GM12878 (cell line): ENCODE data around the gene SPINK8. TPM values are rescaled to one million over a fixed set of nuclear protein-coding genes. Genes with fewer than 3 reads are reported as not detected.

Experiments used
- ATAC-seq: fragments of 200-7000 bp; cut with Tn5 transposase; 3 replicates; pipeline ENCODE4 v1.9.1; 2020; ENCODE audit warnings: mild to moderate bottlenecking, moderate library complexity
- BruUV-seq: library from RNA; stranded (reverse); fragments of 400-500 nt; replicated peaks from 2 replicates; lab custom pipeline; 2021; lab: Mats Ljungman, UMichigan
- CTCF ChIA-PET: fragments of 300-600 bp; sonication (Branson Sonifier 250); formaldehyde crosslinking; extraction: SDS; loops from one replicate; lab custom pipeline; 2021; ENCODE audit warnings: inconsistent platforms; lab: Yijun Ruan, JAX
- POLR2A ChIA-PET: fragments of 350-600 bp; formaldehyde crosslinking; extraction: SDS; loops from one replicate; lab custom pipeline; 2021; ENCODE audit warnings: inconsistent platforms; lab: Charles Lee
- RAD21 ChIA-PET: fragments of 300-600 bp; sonication (Branson Sonifier 250); formaldehyde crosslinking; loops from one replicate; lab custom pipeline; 2023; ENCODE audit warnings: antibody characterized with exemption; ENCODE audit not compliant: unreplicated experiment; lab: Charles Lee
- SMC1A ChIA-PET: fragments of 300-600 bp; sonication (Branson Sonifier 250); formaldehyde crosslinking; loops from one replicate; lab custom pipeline; 2023; ENCODE audit not compliant: unreplicated experiment, uncharacterized antibody; lab: Charles Lee
- DNase-seq: peaks from one replicate; pipeline ENCODE4 v3.0.0-alpha.2; 2011; ENCODE audit warnings: low read depth, low spot score
- FAIRE-seq: peaks from 3 replicates; lab custom pipeline; 2011; peaks lifted over from hg19 to GRCh38; lab: Jason Lieb, UNC
- H2AFZ ChIP-seq: 2 replicates; pipeline ENCODE4 v1.6.0; 2011; ENCODE audit warnings: low read depth, low read length, control low read depth; ENCODE audit not compliant: control insufficient read depth
- H3K27ac ChIP-seq: 2 replicates; pipeline ENCODE4 v1.5.1; 2011; ENCODE audit warnings: control low read depth; ENCODE audit not compliant: control insufficient read depth, insufficient read depth
- H3K27me3 ChIP-seq, 2 experiments: replicated peaks in 1 of 2; 2 replicates each; pipeline versions ENCODE4 v1.6.0 to v1.6.1; 2011; ENCODE audit warnings: low read length in 1 of 2; ENCODE audit not compliant: control insufficient read depth in 2 of 2, insufficient read depth in 2 of 2
- H3K36me3 ChIP-seq, 2 experiments: 2 replicates each; pipeline ENCODE4 v1.5.1; 2011; ENCODE audit warnings: low read length in 1 of 2; ENCODE audit not compliant: control insufficient read depth in 2 of 2, insufficient read depth in 2 of 2
- H3K4me1 ChIP-seq: 2 replicates; pipeline ENCODE4 v1.6.1; 2011; ENCODE audit warnings: mild to moderate bottlenecking, low read length, moderate library complexity, mixed read lengths; ENCODE audit not compliant: control insufficient read depth, insufficient read depth
- H3K4me2 ChIP-seq: 2 replicates; pipeline ENCODE4 v1.6.0; 2011; ENCODE audit warnings: control low read depth; ENCODE audit not compliant: control insufficient read depth, insufficient read depth
- H3K4me3 ChIP-seq: fragments of 200-600 bp; sonication (generic); 2 replicates; pipeline ENCODE4 v1.5.1; 2016
- H3K79me2 ChIP-seq: 2 replicates; pipeline ENCODE4 v1.6.0; 2011; ENCODE audit warnings: low read length; ENCODE audit not compliant: control insufficient read depth, insufficient read depth
- H3K9ac ChIP-seq: 2 replicates; pipeline ENCODE4 v1.8.0; 2011; ENCODE audit warnings: low read length, control low read depth, mixed read lengths; ENCODE audit not compliant: control insufficient read depth, insufficient read depth
- H3K9me3 ChIP-seq: replicated peaks from 3 replicates; pipeline ENCODE4 v1.5.1; 2011; ENCODE audit warnings: mild to moderate bottlenecking, low read length; ENCODE audit not compliant: control insufficient read depth, insufficient read depth
- H4K20me1 ChIP-seq: 2 replicates; pipeline ENCODE4 v1.6.0; 2011; ENCODE audit not compliant: control insufficient read depth, insufficient read depth
- in situ Hi-C: fragments of 300-500 bp; cut with MboI; formaldehyde crosslinking; loops from 9 replicates; pipeline ENCODE4 v1.14.3; 2018; ENCODE audit warnings: mixed read lengths
- intact Hi-C: fragments of 100-400 bp; cut with micrococcal nuclease; formaldehyde crosslinking; loops from one replicate; pipeline ENCODE4 v1.14.2; 2022; ENCODE audit not compliant: unreplicated experiment
- polyA plus RNA-seq, 11 experiments: library from polyadenylated mRNA; depleted of rRNA in 4 of 11; unstranded in 6 of 11; stranded (reverse) in 5 of 11; fragments of >200 nt; fragmentation: Nextera tagmentation in 4 of 11; fragmentation: Illumina TruSeq in 1 of 11; extraction: Ambion mirVana in 4 of 11; extraction: Trizol in 1 of 11; gene quantifications; 1 replicate in 1 of 11; 2 replicates in 10 of 11; pipeline versions ENCODE4 v1.2.1 to v1.2.3, GENCODE V29; 2011 to 2016; ENCODE audit warnings: inconsistent platforms in 2 of 11, missing spikeins in 2 of 11, low read depth in 1 of 11
- total RNA-seq, 4 experiments: library from RNA; depleted of rRNA in 3 of 4; stranded (reverse); fragments of >200 nt in 3 of 4; fragmentation: Illumina TruSeq in 1 of 4; extraction: Trizol in 1 of 4; gene quantifications; 2 replicates each; pipeline versions ENCODE4 v1.2.1 to v1.2.3, GENCODE V29; 2013 to 2021
- TF ChIP-seq, protein P1 (sequence below): IDR thresholded peaks from 2 replicates; pipeline ENCODE4 v1.6.1; 2011; ENCODE audit warnings: borderline replicate concordance, low read depth, mild to moderate bottlenecking, moderate library complexity, mixed read lengths, low read length; ENCODE audit not compliant: insufficient read depth; ENCODE audit errors: extremely low read length
- TF ChIP-seq, protein P2 (sequence below): fragments of 450-650 bp; IDR thresholded peaks from 2 replicates; pipeline ENCODE4 v1.6.1; 2017; ENCODE audit warnings: mild to moderate bottlenecking

SPINK8 gene
- total and polyA plus RNA-seq, 10 of the 15 experiments (the other 5 are each of a cell fraction or from before 2014, with no cell fraction given): not detected

DNA sequence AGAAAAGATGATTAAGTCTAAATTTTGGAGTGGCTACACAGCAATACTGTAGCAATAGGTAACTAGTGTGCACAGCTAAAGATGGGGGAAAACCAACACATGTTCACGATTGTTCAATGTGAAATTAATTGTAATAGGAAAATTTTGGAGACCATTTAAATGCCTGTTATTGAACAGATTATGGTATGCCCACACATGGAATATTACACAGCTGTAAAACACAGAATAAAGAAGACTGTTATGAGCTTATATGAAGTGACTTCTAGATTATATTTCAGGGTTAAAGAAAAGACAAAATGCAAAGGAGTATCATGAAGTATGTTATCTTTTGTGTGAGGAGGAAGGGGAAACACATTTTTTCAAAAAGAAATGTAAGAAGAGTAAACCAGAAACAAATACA lies 43.8 kb downstream of the SPINK8 start (continued):
- TF ChIP-seq, protein P1, sequence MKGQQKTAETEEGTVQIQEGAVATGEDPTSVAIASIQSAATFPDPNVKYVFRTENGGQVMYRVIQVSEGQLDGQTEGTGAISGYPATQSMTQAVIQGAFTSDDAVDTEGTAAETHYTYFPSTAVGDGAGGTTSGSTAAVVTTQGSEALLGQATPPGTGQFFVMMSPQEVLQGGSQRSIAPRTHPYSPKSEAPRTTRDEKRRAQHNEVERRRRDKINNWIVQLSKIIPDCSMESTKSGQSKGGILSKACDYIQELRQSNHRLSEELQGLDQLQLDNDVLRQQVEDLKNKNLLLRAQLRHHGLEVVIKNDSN: no peak
- TF ChIP-seq, protein P2, sequence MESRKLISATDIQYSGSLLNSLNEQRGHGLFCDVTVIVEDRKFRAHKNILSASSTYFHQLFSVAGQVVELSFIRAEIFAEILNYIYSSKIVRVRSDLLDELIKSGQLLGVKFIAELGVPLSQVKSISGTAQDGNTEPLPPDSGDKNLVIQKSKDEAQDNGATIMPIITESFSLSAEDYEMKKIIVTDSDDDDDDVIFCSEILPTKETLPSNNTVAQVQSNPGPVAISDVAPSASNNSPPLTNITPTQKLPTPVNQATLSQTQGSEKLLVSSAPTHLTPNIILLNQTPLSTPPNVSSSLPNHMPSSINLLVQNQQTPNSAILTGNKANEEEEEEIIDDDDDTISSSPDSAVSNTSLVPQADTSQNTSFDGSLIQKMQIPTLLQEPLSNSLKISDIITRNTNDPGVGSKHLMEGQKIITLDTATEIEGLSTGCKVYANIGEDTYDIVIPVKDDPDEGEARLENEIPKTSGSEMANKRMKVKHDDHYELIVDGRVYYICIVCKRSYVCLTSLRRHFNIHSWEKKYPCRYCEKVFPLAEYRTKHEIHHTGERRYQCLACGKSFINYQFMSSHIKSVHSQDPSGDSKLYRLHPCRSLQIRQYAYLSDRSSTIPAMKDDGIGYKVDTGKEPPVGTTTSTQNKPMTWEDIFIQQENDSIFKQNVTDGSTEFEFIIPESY: no peak

DNA sequence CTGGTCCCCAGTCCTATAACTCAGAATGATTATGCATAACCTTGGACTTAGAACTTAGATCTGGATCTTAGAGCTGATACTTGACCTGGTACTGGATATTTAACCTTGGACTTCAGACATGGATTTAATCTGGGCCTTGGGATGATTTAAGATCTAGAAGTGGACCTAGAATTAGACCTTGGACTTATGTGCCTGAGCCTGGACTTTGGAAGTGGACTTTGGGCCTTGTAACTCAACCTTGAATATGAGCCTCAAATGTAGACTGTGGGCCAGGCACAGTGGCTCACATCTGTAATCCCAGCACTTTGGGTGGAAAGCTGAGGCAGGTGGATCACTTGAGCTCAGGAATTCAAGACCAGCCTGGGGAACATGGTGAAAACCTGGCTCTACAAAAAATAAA lies 46.4 kb downstream of the SPINK8 start:
- FAIRE-seq (no peak), DNase-seq (no peak), ATAC-seq (no peak)
- Histone ChIP-seq H3K36me3 (no peaks in the 10 kb centered on the region), H3K4me3 (no peak overlapping the region), H3K27me3 (no peaks in the 10 kb centered on the region), H3K9ac (no peak overlapping the region), H3K9me3 (peaks cover 8% of the 10 kb centered on the region; the same call in 2 of the 3 replicates), H4K20me1 (no peaks in the 10 kb centered on the region), H3K79me2 (no peaks in the 10 kb centered on the region), H3K27ac (no peak overlapping the region), H3K4me2 (no peak overlapping the region), H3K4me1 (no peaks in the 10 kb centered on the region), H2AFZ (no peak overlapping the region)
- in situ Hi-C loops (no loop called here), intact Hi-C loops (no loop called here)
- RAD21 ChIA-PET: no interaction called here
- SMC1A ChIA-PET: no interaction called here
- POLR2A ChIA-PET: no interaction called here
- CTCF ChIA-PET: no interaction called here
- no TSS peak for BruUV-seq
- TF ChIP-seq, protein P1: no peak
